OCI-LY1 (cell line): ENCODE measurements around the gene ISOC1.

ENCODE experiments used
- H2AFZ ChIP-seq: fragments of 200-600 bp; sonication (generic), shearing (Covaris generic); 2 replicates; pipeline ENCODE4 v1.6.0; 2014; ENCODE audit warnings: antibody characterized with exemption, mild to moderate bottlenecking, low read length
- H3F3A ChIP-seq: fragments of 200-600 bp; sonication (generic), shearing (Covaris generic); 2 replicates; pipeline ENCODE4 v1.6.0; 2014; ENCODE audit warnings: mild to moderate bottlenecking, antibody characterized with exemption, low read length, moderate library complexity; ENCODE audit not compliant: insufficient read depth
- H3K27ac ChIP-seq: fragments of 200-600 bp; sonication (generic); 2 replicates; pipeline ENCODE4 v1.5.1; 2014; ENCODE audit warnings: low read length, mixed run types, mild to moderate bottlenecking, low read depth; ENCODE audit not compliant: poor library complexity, severe bottlenecking
- H3K27me3 ChIP-seq: fragments of 200-600 bp; sonication (generic); 2 replicates; pipeline ENCODE4 v1.6.0; 2014; ENCODE audit warnings: antibody characterized with exemption, mild to moderate bottlenecking, low read length, moderate library complexity; ENCODE audit not compliant: insufficient read depth
- H3K36me3 ChIP-seq: fragments of 200-600 bp; sonication (generic); 2 replicates; pipeline ENCODE4 v1.6.1; 2014; ENCODE audit warnings: mild to moderate bottlenecking, antibody characterized with exemption, low read length, moderate library complexity, mixed read lengths; ENCODE audit not compliant: insufficient read depth
- H3K4me1 ChIP-seq: fragments of 200-600 bp; sonication (generic); 2 replicates; pipeline ENCODE4 v1.5.1; 2014; ENCODE audit warnings: mild to moderate bottlenecking, low read length, moderate library complexity; ENCODE audit not compliant: insufficient read depth, severe bottlenecking
- H3K4me2 ChIP-seq: fragments of 200-600 bp; sonication (generic), shearing (Covaris generic); 2 replicates; pipeline ENCODE4 v1.6.1; 2014; ENCODE audit warnings: low read length
- H3K4me3 ChIP-seq: fragments of 200-600 bp; sonication (generic); 2 replicates; pipeline ENCODE4 v1.5.1; 2014; ENCODE audit warnings: low read length, low read depth, mild to moderate bottlenecking, mixed read lengths; ENCODE audit not compliant: poor library complexity, severe bottlenecking
- H3K79me2 ChIP-seq: fragments of 200-600 bp; shearing (Covaris generic); 2 replicates; pipeline ENCODE4 v1.6.1; 2016; ENCODE audit warnings: mixed run types, low read length, mixed read lengths; ENCODE audit not compliant: insufficient read depth
- H3K9ac ChIP-seq: fragments of 200-600 bp; sonication (generic), shearing (Covaris generic); 2 replicates; pipeline ENCODE4 v1.6.1; 2014; ENCODE audit warnings: mild to moderate bottlenecking, low read length, mixed read lengths
- H3K9me2 ChIP-seq: fragments of 200-600 bp; sonication (generic), shearing (Covaris generic); 2 replicates; pipeline ENCODE4 v1.6.1; 2014; ENCODE audit warnings: low read depth, mild to moderate bottlenecking, low read length, mixed read lengths
- H3K9me3 ChIP-seq: fragments of 200-600 bp; shearing (Covaris generic); 2 replicates; pipeline ENCODE4 v1.6.1; 2014; ENCODE audit warnings: low read length, mixed read lengths
- H4K20me1 ChIP-seq: fragments of 200-600 bp; sonication (generic), shearing (Covaris generic); 2 replicates; pipeline ENCODE4 v1.6.0; 2016; ENCODE audit warnings: mild to moderate bottlenecking, low read length; ENCODE audit not compliant: insufficient read depth
- EZH2 ChIP-seq: fragments of 200-600 bp; sonication (generic), shearing (Covaris generic); IDR thresholded peaks from 2 replicates; pipeline ENCODE4 v1.8.0; 2017; ENCODE audit warnings: borderline replicate concordance, mixed run types, mild to moderate bottlenecking, antibody characterized with exemption, low read length, moderate library complexity, mixed read lengths
- TF ChIP-seq, protein P1 (sequence below): fragments of 200-600 bp; sonication (generic), shearing (Covaris generic); IDR thresholded peaks from 2 replicates; pipeline ENCODE4 v1.5.1; 2017; ENCODE audit warnings: mild to moderate bottlenecking, antibody characterized with exemption, low read length, moderate library complexity, mixed read lengths

ISOC1 gene

GRCh38 chr5:129104915-129105455, 10.4 kb downstream of the ISOC1 start:
- no peaks in the 10 kb centered on the region for H3F3A ChIP-seq
- H3K9me3 ChIP-seq = no peaks in the 10 kb centered on the region
- H3K27me3 ChIP-seq = no peaks in the 10 kb centered on the region
- H4K20me1 ChIP-seq = no peaks in the 10 kb centered on the region
- no peak for TF ChIP-seq EZH2
- TF ChIP-seq, protein P1, sequence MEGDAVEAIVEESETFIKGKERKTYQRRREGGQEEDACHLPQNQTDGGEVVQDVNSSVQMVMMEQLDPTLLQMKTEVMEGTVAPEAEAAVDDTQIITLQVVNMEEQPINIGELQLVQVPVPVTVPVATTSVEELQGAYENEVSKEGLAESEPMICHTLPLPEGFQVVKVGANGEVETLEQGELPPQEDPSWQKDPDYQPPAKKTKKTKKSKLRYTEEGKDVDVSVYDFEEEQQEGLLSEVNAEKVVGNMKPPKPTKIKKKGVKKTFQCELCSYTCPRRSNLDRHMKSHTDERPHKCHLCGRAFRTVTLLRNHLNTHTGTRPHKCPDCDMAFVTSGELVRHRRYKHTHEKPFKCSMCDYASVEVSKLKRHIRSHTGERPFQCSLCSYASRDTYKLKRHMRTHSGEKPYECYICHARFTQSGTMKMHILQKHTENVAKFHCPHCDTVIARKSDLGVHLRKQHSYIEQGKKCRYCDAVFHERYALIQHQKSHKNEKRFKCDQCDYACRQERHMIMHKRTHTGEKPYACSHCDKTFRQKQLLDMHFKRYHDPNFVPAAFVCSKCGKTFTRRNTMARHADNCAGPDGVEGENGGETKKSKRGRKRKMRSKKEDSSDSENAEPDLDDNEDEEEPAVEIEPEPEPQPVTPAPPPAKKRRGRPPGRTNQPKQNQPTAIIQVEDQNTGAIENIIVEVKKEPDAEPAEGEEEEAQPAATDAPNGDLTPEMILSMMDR = no peak
- no peaks in the 10 kb centered on the region for H3K4me1 ChIP-seq
- H3K9ac ChIP-seq = no peak overlapping the region
- no peak overlapping the region for H3K27ac ChIP-seq
- H3K9me2 ChIP-seq = no peaks in the 10 kb centered on the region
- no peak overlapping the region for H3K4me3 ChIP-seq
- H2AFZ ChIP-seq = no peak overlapping the region
- H3K79me2 ChIP-seq = peaks cover 14% of the 10 kb centered on the region
- peaks cover 29% of the 10 kb centered on the region for H3K36me3 ChIP-seq
- no peak overlapping the region for H3K4me2 ChIP-seq

- H3F3A ChIP-seq = no peaks in the 10 kb centered on the region
- no peaks in the 10 kb centered on the region for H3K9me2 ChIP-seq
- H3K9ac ChIP-seq = no peak overlapping the region
- H3K4me1 ChIP-seq = no peaks in the 10 kb centered on the region
- no peak overlapping the region for H2AFZ ChIP-seq
- TF ChIP-seq EZH2 = no peak
- TF ChIP-seq, protein P1 = no peak
- no peak overlapping the region for H3K27ac ChIP-seq
- no peak overlapping the region for H3K4me2 ChIP-seq
- peaks cover 35% of the 10 kb centered on the region for H3K36me3 ChIP-seq
- H3K4me3 ChIP-seq = no peak overlapping the region
- H3K79me2 ChIP-seq = peaks cover 2% of the 10 kb centered on the region; the same call in 1 of the 2 replicates
- no peaks in the 10 kb centered on the region for H3K9me3 ChIP-seq
- H4K20me1 ChIP-seq = no peaks in the 10 kb centered on the region
- no peaks in the 10 kb centered on the region for H3K27me3 ChIP-seq
Observed at GRCh38 chr5:129107637-129108036, 13.1 kb downstream of the ISOC1 start.

DNA sequence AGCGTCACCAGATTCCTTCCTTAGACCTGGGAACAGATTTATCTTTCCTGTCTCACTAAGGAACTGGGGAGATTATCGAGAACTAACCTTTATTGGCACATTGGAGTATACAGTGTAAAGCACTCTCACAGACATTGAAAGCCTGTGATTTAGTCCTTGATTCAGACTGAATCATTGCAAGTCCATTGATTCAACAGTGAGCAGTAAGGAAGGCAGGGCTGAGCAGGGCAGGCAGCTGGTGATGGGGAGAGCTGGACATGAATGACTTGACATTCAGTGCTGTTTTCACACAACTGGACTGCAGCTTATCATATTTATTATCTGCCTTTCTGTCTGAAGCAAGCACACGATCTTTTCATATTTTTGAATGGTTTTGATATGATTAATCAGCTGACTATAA, 16.2 kb downstream of the ISOC1 start:
- no peak overlapping the region for H3K9ac ChIP-seq
- H3F3A ChIP-seq = no peaks in the 10 kb centered on the region
- no peaks in the 10 kb centered on the region for H3K4me1 ChIP-seq
- no peak overlapping the region for H2AFZ ChIP-seq
- H3K36me3 ChIP-seq = peaks cover 26% of the 10 kb centered on the region
- H3K9me3 ChIP-seq = no peaks in the 10 kb centered on the region
- H3K27ac ChIP-seq = no peak overlapping the region
- no peaks in the 10 kb centered on the region for H3K27me3 ChIP-seq
- H3K4me3 ChIP-seq = no peak overlapping the region
- no peaks in the 10 kb centered on the region for H3K9me2 ChIP-seq
- no peak for TF ChIP-seq EZH2
- TF ChIP-seq, protein P1 = no peak
- H3K4me2 ChIP-seq = no peak overlapping the region
- H3K79me2 ChIP-seq = no peaks in the 10 kb centered on the region
- H4K20me1 ChIP-seq = no peaks in the 10 kb centered on the region
